HG03469 (cell line): ENCODE results near the gene NTM.
"Not testable (repeated sequence)": the region's sequence is repeated elsewhere in the genome, so short reads cannot be mapped to it uniquely, and the experiment has no call there.

ENCODE experiments used
- ATAC-seq: cut with Tn5 transposase; IDR thresholded peaks from one replicate; pipeline ENCODE4 v1.9.1; 2021; ENCODE audit warnings: mild to moderate bottlenecking, moderate library complexity, moderate number of reproducible peaks; ENCODE audit not compliant: unreplicated experiment

NTM gene

GRCh38 chr11:132307309-132308020, 937.0 kb downstream of the NTM start:
- no peak for ATAC-seq

- no peak for ATAC-seq
Observed at GRCh38 chr11:132310390-132311375, 940.3 kb downstream of the NTM start.

GRCh38 chr11:132311703-132312102, 941.3 kb downstream of the NTM start:
- no peak for ATAC-seq

- ATAC-seq = no peak
Observed at GRCh38 chr11:132312161-132312560, 941.7 kb downstream of the NTM start.

- no peak for ATAC-seq
Observed at GRCh38 chr11:132312701-132313111, 942.3 kb downstream of the NTM start.

GRCh38 chr11:132314911-132315455, 944.6 kb downstream of the NTM start:
- ATAC-seq = no peak

GRCh38 chr11:132315696-132316095, 945.3 kb downstream of the NTM start:
- ATAC-seq = no peak

GRCh38 chr11:132318421-132319157, 948.2 kb downstream of the NTM start:
- ATAC-seq = no peak

- not testable (repeated sequence) for ATAC-seq
Observed at GRCh38 chr11:132319419-132319818, 949.0 kb downstream of the NTM start.

- no peak for ATAC-seq
Observed at GRCh38 chr11:132330515-132330914, 960.1 kb downstream of the NTM start.

- no peak for ATAC-seq
Observed at GRCh38 chr11:132332521-132332920, 962.1 kb downstream of the NTM start.

GRCh38 chr11:132334769-132335280, 964.4 kb downstream of the NTM start:
- no peak for ATAC-seq

- ATAC-seq = no peak
Observed at GRCh38 chr11:132335311-132335710, 964.9 kb downstream of the NTM start.

GRCh38 chr11:132336781-132337535, 966.5 kb downstream of the NTM start:
- ATAC-seq = no peak

- ATAC-seq = no peak
Observed at GRCh38 chr11:132337819-132338416, 967.5 kb downstream of the NTM start.

- no peak for ATAC-seq
Observed at GRCh38 chr11:132342408-132342807, 972.0 kb downstream of the NTM start.

GRCh38 chr11:132343445-132344175, 973.2 kb downstream of the NTM start:
- peak; percentile 31 for ATAC-seq

GRCh38 chr11:132346558-132347148, 976.2 kb downstream of the NTM start:
- no peak for ATAC-seq
